Neuronal stem cell (in vitro differentiated cells): ENCODE results near the gene KCNA2.
A peak's percentile ranks its signal among the peaks of the same experiment; 100 is the strongest.

ENCODE experiments used
- DNase-seq: peaks from one replicate; pipeline ENCODE4 v3.0.0-alpha.2; 2013; ENCODE audit warnings: low spot score
- H2AFZ ChIP-seq: one replicate; pipeline ENCODE4 v1.6.1; 2013; ENCODE audit warnings: mild to moderate bottlenecking, low read length, inconsistent platforms
- H2AK5ac ChIP-seq: 2 replicates; pipeline ENCODE4 v1.6.1; 2013; ENCODE audit warnings: low read depth, mild to moderate bottlenecking, inconsistent platforms, low read length, moderate library complexity, mixed read lengths
- H2BK120ac ChIP-seq: 2 replicates; pipeline ENCODE4 v1.6.1; 2013; ENCODE audit warnings: low read depth, mild to moderate bottlenecking, inconsistent platforms, low read length, moderate library complexity, mixed read lengths
- H2BK12ac ChIP-seq: one replicate; pipeline ENCODE4 v1.6.1; 2013; ENCODE audit warnings: low read length, inconsistent platforms
- H2BK15ac ChIP-seq: 2 replicates; pipeline ENCODE4 v1.6.1; 2013; ENCODE audit warnings: mild to moderate bottlenecking, low read length, inconsistent platforms, mixed read lengths
- H2BK5ac ChIP-seq: one replicate; pipeline ENCODE4 v1.6.1; 2013; ENCODE audit warnings: inconsistent platforms, mild to moderate bottlenecking, low read length, moderate library complexity
- H3K14ac ChIP-seq: one replicate; pipeline ENCODE4 v1.6.1; 2013; ENCODE audit warnings: low read length, inconsistent platforms
- H3K18ac ChIP-seq: 2 replicates; pipeline ENCODE4 v1.6.1; 2013; ENCODE audit warnings: low read length, inconsistent platforms
- H3K23ac ChIP-seq: 2 replicates; pipeline ENCODE4 v1.6.1; 2013; ENCODE audit warnings: low read depth, mild to moderate bottlenecking, mixed read lengths, low read length, inconsistent platforms; ENCODE audit not compliant: poor library complexity
- H3K27ac ChIP-seq: replicated peaks from 3 replicates; pipeline ENCODE4 v1.5.1; 2013; ENCODE audit warnings: low read length, inconsistent platforms
- H3K27me3 ChIP-seq, 3 experiments: 2 replicates each; pipeline ENCODE4 v1.6.1; 2013; ENCODE audit warnings: low read length in 3 of 3, mild to moderate bottlenecking in 2 of 3, inconsistent platforms in 1 of 3, low read depth in 1 of 3, mixed read lengths in 1 of 3, moderate library complexity in 1 of 3; ENCODE audit not compliant: control insufficient read depth in 3 of 3, insufficient read depth in 3 of 3
- H3K36me3 ChIP-seq, 2 donors: replicated peaks in 1 of 2; 2 replicates each; pipeline ENCODE4 v1.6.1; 2013; ENCODE audit warnings: low read length in 2 of 2; ENCODE audit not compliant: control insufficient read depth in 2 of 2, insufficient read depth in 2 of 2
- H3K4ac ChIP-seq: 2 replicates; pipeline ENCODE4 v1.6.1; 2013; ENCODE audit warnings: inconsistent platforms, mild to moderate bottlenecking, low read length, moderate library complexity
- H3K4me1 ChIP-seq, 2 donors: 1 replicate in 1 of 2; 2 replicates in 1 of 2; pipeline ENCODE4 v1.6.1; 2013; ENCODE audit warnings: low read length in 2 of 2, low read depth in 1 of 2; ENCODE audit not compliant: control insufficient read depth in 2 of 2, insufficient read depth in 1 of 2
- H3K4me2 ChIP-seq: one replicate; pipeline ENCODE4 v1.6.1; 2013; ENCODE audit warnings: mild to moderate bottlenecking, low read length, inconsistent platforms; ENCODE audit not compliant: insufficient read depth, poor library complexity, severe bottlenecking
- H3K4me3 ChIP-seq, 2 donors: 2 replicates each; pipeline ENCODE4 v1.5.1; 2013; ENCODE audit warnings: low read length in 2 of 2, mild to moderate bottlenecking in 2 of 2, inconsistent platforms in 1 of 2, moderate library complexity in 1 of 2
- H3K79me1 ChIP-seq: one replicate; pipeline ENCODE4 v1.6.1; 2013; ENCODE audit warnings: low read depth, mild to moderate bottlenecking, inconsistent platforms, low read length, moderate library complexity
- H3K9ac ChIP-seq: one replicate; pipeline ENCODE4 v1.6.1; 2013; ENCODE audit warnings: mild to moderate bottlenecking, low read depth, low read length, inconsistent platforms; ENCODE audit not compliant: poor library complexity
- H3K9me3 ChIP-seq, 2 donors: replicated peaks in 1 of 2; 2 replicates each; pipeline versions ENCODE3 to v1.6.1; 2013; ENCODE audit warnings: low read length in 2 of 2, mild to moderate bottlenecking in 2 of 2, inconsistent platforms in 1 of 2, low read depth in 1 of 2, mixed read lengths in 1 of 2, moderate library complexity in 1 of 2; ENCODE audit not compliant: control insufficient read depth in 2 of 2, insufficient read depth in 1 of 2
- H4K8ac ChIP-seq: one replicate; pipeline ENCODE4 v1.6.1; 2013; ENCODE audit warnings: low read depth, mild to moderate bottlenecking, inconsistent platforms, low read length, moderate library complexity
- H4K91ac ChIP-seq: one replicate; pipeline ENCODE4 v1.6.1; 2013; ENCODE audit warnings: low read length, low read depth, mild to moderate bottlenecking, inconsistent platforms; ENCODE audit not compliant: poor library complexity
- WGBS, 2 donors: extraction: QIAGEN DNeasy Blood & Tissue Kit; methylation state at CpG; one replicate each; pipeline ENCODE4 v1.1.7; 2013; ENCODE audit warnings: missing lambda C conversion rate in 2 of 2, mixed read lengths in 1 of 2; ENCODE audit not compliant: insufficient read length in 2 of 2, insufficient replicate concordance in 1 of 2; ENCODE audit errors: extremely low coverage in 2 of 2; 5-methylcytosine and 5-hydroxymethylcytosine counted together

KCNA2 gene

GRCh38 chr1:110638556-110638955 lies 32.4 kb upstream of the KCNA2 start:
- H3K4me2 ChIP-seq: no peak overlapping the region
- H3K4me3 ChIP-seq: no peak overlapping the region
- peaks cover 0 to 4% of the 10 kb centered on the region in 2 donors for H3K4me1 ChIP-seq
- H2AFZ ChIP-seq: no peak overlapping the region
- H2AK5ac ChIP-seq: no peak overlapping the region
- H3K4ac ChIP-seq: no peak overlapping the region
- H2BK12ac ChIP-seq: no peak overlapping the region
- no peak overlapping the region for H3K23ac ChIP-seq
- no peaks in the 10 kb centered on the region for H3K9me3 ChIP-seq
- no peak overlapping the region for H3K27ac ChIP-seq
- H3K36me3 ChIP-seq: no peaks in the 10 kb centered on the region
- H3K9ac ChIP-seq: no peak overlapping the region
- no peak overlapping the region for H4K8ac ChIP-seq
- no peak overlapping the region for H3K18ac ChIP-seq
- no peak overlapping the region for H2BK5ac ChIP-seq
- H2BK15ac ChIP-seq: no peak overlapping the region
- DNase-seq: no peak
- no peak overlapping the region for H4K91ac ChIP-seq
- H3K27me3 ChIP-seq: no peaks in the 10 kb centered on the region
- no CpG with 5 or more reads among the region's 6 CpGs for WGBS, 2 donors
- H2BK120ac ChIP-seq: no peak overlapping the region
- no peak overlapping the region for H3K14ac ChIP-seq
- no peaks in the 10 kb centered on the region for H3K79me1 ChIP-seq

- Histone ChIP-seq H4K91ac (no peak overlapping the region), H4K8ac (no peak overlapping the region), H2AFZ (no peak overlapping the region), H3K27me3 (no peaks in the 10 kb centered on the region), H2BK15ac (no peak overlapping the region), H3K14ac (no peak overlapping the region), H3K4me1 (no peaks in the 10 kb centered on the region), H3K9ac (no peak overlapping the region), H3K9me3 (no peaks in the 10 kb centered on the region), H3K18ac (no peak overlapping the region), H2BK5ac (no peak overlapping the region), H3K79me1 (no peaks in the 10 kb centered on the region), H3K23ac (no peak overlapping the region), H3K4me3 (no peak overlapping the region), H3K4ac (no peak overlapping the region), H3K36me3 (no peaks in the 10 kb centered on the region), H2BK12ac (no peak overlapping the region), H2AK5ac (no peak overlapping the region), H3K27ac (no peak overlapping the region), H3K4me2 (no peak overlapping the region), H2BK120ac (no peak overlapping the region)
- WGBS, 2 donors: no CpG with 5 or more reads among the region's 2 CpGs
- no peak for DNase-seq
These were observed 31.9 kb upstream of the KCNA2 start for GRCh38 chr1:110638058-110638457.

DNA sequence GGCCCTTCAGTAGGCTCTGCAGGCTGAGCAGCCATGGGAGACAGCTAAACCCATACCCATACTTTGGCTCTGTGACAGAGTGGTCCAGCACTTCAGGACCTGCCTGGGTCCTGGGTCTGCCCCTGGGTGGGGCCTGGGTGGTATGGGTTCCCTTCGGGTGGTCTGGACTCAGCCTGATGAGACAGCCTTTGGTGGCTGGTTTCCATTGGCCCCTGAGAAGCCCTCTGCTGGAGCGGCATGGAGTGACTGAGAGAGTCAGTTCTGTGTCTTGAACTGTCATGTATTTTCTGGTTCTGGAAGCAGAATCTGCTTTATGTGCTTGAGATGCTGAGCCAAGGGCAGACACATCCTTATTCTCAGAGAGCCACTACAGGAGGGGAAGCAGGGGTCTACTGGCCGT lies 31.3 kb upstream of the KCNA2 start:
- WGBS, 2 donors: no CpG with 5 or more reads among the region's 3 CpGs
- Histone ChIP-seq H2AFZ (no peak overlapping the region), H3K4me2 (no peak overlapping the region), H2BK5ac (no peak overlapping the region), H3K23ac (no peak overlapping the region), H3K14ac (peak overlapping the region; percentile 77), H3K36me3 (no peaks in the 10 kb centered on the region), H2AK5ac (no peak overlapping the region), H3K18ac (no peak overlapping the region), H3K4me3 (no peak overlapping the region), H3K4ac (no peak overlapping the region), H3K9ac (no peak overlapping the region), H3K4me1 (no peaks in the 10 kb centered on the region), H2BK15ac (no peak overlapping the region), H2BK12ac (no peak overlapping the region), H3K27me3 (no peaks in the 10 kb centered on the region), H4K8ac (no peak overlapping the region), H3K9me3 (no peaks in the 10 kb centered on the region), H4K91ac (no peak overlapping the region), H3K79me1 (no peaks in the 10 kb centered on the region), H3K27ac (no peak overlapping the region), H2BK120ac (no peak overlapping the region)
- no peak for DNase-seq

DNA sequence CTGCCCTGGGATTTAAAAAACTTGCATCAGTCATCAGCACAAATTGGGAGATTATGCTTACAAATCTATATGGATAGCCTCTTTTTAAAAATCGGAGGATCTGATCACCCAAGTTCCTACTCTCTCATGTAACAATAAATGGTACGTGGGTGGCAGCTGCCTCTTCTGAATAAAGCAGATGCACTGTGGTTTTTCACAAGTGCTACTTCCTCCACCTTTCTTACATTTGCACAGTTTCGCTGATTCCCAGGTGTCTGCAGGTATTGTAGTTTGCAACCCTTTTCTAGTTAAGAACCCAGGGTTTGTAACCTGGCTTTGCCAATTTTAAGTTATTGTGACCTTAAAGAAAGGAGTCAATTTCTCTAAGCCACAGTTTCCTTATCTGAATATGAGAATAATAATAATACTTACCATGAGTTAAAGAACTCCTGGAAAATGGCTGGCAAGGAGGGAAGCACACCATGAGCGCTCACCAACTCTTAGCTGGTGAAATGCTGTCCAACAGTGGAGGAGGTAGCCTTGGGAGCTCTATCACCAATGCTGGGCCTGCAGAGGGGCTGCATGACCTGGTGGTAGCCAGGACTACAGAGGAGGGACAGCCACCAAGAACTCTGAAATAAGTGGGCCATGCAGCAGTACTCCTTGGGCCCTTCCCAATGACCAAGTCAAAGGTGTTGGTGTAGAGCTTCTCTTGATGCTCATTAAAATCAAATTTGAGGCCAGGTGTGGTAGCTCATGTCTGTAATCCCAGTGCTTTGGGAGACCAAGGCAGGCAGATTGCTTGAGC lies 30.2 kb upstream of the KCNA2 start:
- no peaks in the 10 kb centered on the region for H3K36me3 ChIP-seq
- H4K8ac ChIP-seq: no peak overlapping the region
- no peaks in the 10 kb centered on the region for H3K4me1 ChIP-seq
- no peak overlapping the region for H3K4me3 ChIP-seq
- H4K91ac ChIP-seq: no peak overlapping the region
- no peak overlapping the region for H3K9ac ChIP-seq
- H3K18ac ChIP-seq: peak overlapping the region; percentile 5
- H3K9me3 ChIP-seq: no peaks in the 10 kb centered on the region
- WGBS, 2 donors: no CpG with 5 or more reads among the region's 4 CpGs
- H3K14ac ChIP-seq: no peak overlapping the region
- H3K4ac ChIP-seq: no peak overlapping the region
- H3K27ac ChIP-seq: no peak overlapping the region
- H3K79me1 ChIP-seq: no peaks in the 10 kb centered on the region
- H2BK15ac ChIP-seq: no peak overlapping the region
- H3K27me3 ChIP-seq: peaks cover 0 to 9% (median 0%) of the 10 kb centered on the region in 3 experiments
- no peak overlapping the region for H3K4me2 ChIP-seq
- no peak overlapping the region for H2AK5ac ChIP-seq
- H2AFZ ChIP-seq: no peak overlapping the region
- no peak for DNase-seq
- no peak overlapping the region for H2BK5ac ChIP-seq
- no peak overlapping the region for H2BK120ac ChIP-seq
- H3K23ac ChIP-seq: no peak overlapping the region
- no peak overlapping the region for H2BK12ac ChIP-seq
